Sciatic nerve (tissue), 2 donors: ENCODE measurements around the gene PDIA5. TPM values are rescaled to one million over a fixed set of nuclear protein-coding genes. Genes with fewer than 3 reads are reported as not detected.

ENCODE experiments used
- ATAC-seq: fragments of 200-7000 bp; cut with Tn5 transposase; one replicate; pipeline ENCODE4 v1.9.1; 2020; ENCODE audit warnings: mild to moderate bottlenecking, moderate library complexity
- DNase-seq: peaks from one replicate; pipeline ENCODE4 v3.0.0-alpha.2; 2020; ENCODE audit warnings: low spot score
- intact Hi-C: fragments of 100-400 bp; cut with DNase I; formaldehyde crosslinking; loops from one replicate; pipeline ENCODE4 v1.14.2; 2022
- total RNA-seq: library from RNA; stranded (reverse); fragmentation: NEBNext Ultra II Directional; extraction: Animal tissue kit (Norgen Biotek cat#: 25700); gene quantifications from one replicate; pipeline ENCODE4 v1.2.1, GENCODE V29; 2021
- donor health status: DM: no; HTN: no; CAD: no.
- donor health status: DM: no; HTN: no; CAD: no.

Gene PDIA5
- total RNA-seq, 1 donor from 2014 or later: 27.8 TPM

GRCh38 chr3:123085293-123085931 is 18.6 kb downstream of the PDIA5 start:
- DNase-seq (no peak), ATAC-seq (peak; percentile 45)
- intact Hi-C loops: no loop called here

DNA sequence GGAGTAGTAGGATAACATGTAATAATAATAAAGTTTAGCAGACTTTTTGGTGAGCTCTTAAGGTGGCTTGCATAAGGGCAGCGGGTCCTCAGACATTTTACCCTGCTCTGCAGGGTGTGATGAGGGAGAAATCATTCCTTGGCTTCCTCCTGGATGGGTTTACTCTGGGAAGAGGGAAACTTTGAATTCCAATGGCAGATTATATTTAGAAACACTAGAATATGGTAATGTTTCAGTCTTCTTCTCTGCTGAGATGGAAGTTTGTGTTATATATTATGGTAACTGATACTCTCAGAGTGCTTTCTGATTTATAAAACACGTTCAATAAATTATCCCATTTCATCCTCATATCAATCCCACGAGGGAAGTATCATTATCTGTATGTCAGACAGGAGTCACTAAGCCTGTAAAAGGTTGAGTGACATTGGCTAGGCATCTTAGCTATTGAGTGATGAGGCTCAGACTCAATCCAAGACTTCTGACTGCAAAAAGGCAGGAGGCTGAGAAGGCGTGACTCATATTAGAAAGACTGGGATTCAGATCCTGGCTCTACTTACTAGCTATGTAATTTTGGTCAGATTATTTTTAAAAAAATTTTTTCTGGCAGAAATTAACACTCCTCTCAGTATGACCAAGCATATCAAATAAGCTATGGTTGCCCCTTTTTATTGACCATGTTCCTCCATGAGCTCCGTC is 19.3 kb downstream of the PDIA5 start:
- no peak for ATAC-seq
- intact Hi-C loops: no loop called here
- DNase-seq: no peak

- ATAC-seq: no peak
Measured at GRCh38 chr3:123088387-123088786, 21.6 kb downstream of the PDIA5 start.

DNA sequence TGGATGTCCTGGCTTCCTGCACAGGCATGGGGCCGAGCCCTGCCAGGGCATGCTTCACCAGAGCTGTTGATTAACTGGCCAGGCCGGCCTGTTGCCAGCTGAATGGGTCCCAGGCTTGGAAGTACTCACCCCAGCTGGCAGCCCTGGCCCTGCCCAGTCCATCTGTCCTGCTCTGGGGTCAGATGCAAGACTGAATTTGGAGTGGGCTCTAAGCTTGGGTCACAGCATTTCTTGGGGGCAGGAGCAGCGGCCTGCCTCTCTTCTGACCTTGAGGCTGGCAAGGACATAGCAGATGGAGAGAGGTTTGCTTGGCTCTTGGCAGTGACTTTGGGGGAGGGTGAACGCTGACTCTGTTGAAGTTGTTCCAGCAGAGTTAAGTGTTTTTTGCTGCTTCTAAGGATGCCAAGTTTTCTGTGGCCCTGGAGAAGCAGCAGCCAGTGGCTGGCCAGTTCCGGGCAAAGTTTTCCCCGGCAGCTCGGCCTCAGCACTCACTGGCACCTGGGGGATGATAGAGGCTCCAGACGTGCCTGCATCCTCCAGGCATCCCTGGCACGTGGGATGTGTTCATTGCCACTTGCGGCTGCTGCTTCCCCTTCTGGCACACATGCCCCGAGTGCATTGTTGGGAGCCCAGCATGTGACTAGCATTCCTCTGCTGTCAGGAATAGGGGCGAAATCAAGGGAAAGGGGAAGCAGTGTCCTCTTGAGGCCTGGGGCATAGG is 22.9 kb downstream of the PDIA5 start:
- intact Hi-C loops: no loop called here
- DNase-seq (no peak), ATAC-seq (peak; percentile 32)

More at GRCh38 chr3:123088387-123088786, 21.6 kb downstream of the PDIA5 start:
- intact Hi-C loops: no loop called here
- DNase-seq: no peak

GRCh38 chr3:123090728-123091531 is 24.1 kb downstream of the PDIA5 start:
- DNase-seq: no peak
- intact Hi-C loops: no loop called here
- no peak for ATAC-seq

GRCh38 chr3:123092243-123092642 is 25.4 kb downstream of the PDIA5 start:
- intact Hi-C loops: no loop called here
- ATAC-seq (no peak), DNase-seq (no peak)

DNA sequence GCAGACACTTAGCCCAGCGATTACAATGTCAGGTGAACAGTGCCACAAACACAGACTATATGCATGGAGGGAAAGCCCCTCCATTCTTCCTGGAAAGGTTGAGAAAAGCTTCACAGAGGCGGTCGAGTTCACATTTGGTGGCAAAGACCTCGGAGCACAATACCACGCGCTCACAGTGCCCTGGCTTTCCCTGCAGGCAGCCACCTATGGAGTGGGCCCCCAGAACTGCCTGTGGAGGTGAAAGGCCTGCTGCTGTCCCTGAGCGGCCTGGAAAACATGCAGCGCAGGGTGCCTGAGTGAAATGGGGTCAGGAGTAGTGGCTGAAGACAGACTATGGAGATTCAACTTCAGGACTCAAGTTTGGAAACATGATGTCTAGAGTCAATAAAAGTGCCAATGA is 26.9 kb downstream of the PDIA5 start:
- no peak for ATAC-seq
- intact Hi-C loops: no loop called here
- no peak for DNase-seq

- ATAC-seq (no peak), DNase-seq (no peak)
- intact Hi-C loops: no loop called here
Measured at GRCh38 chr3:123094516-123095313, 27.9 kb downstream of the PDIA5 start.

- ATAC-seq: peak; percentile 18
- intact Hi-C loops: no loop called here
- no peak for DNase-seq
Measured at GRCh38 chr3:123096126-123096525, 29.3 kb downstream of the PDIA5 start.

- intact Hi-C loops: no loop called here
- peak; percentile 80 for ATAC-seq
- DNase-seq: no peak
Measured at GRCh38 chr3:123096731-123097130, 29.9 kb downstream of the PDIA5 start.

DNA sequence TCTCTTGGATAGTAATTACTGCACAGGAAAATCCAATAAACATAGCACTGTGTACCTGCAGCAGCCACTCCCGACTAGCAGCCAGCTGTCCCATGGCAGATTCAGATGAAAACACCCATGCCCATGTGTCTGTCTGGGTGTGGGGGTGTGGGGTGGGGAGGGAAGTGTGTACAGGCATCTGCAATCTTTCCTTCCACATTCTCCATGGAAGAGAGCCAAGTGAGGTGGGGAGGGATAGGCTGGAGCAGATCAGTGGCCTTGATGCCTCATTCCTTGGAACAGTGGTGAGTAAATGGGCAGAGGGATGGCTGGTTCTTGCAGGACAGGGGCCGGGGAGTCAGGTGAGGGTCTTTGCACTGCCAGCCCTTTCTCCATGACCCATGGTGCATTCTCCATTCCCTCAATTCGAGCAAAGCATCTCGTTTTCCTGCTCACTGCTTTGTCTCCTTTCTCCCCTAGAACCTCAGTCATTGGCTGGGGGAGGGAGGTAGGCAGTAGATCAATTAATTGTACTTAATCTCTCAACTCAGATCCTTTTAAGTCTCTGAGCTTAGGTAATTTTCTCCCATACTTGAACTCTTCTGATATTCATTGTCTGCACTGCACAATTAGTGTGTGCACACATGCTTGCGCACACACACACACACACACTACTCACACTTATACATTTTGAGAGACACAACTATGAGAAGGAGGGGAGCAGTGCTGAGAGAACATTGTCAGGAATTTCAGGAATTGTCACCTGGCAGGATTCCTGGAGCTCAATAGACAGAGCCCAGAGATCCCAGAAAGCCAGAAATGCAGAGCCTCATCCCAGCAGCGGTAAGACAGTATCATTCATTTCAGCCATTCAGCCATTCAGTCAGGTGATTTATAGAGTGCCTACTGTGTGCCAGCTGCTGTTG is 31.9 kb downstream of the PDIA5 start:
- DNase-seq (no peak), ATAC-seq (no peak)
- intact Hi-C loops: no loop called here

GRCh38 chr3:123099331-123100192 is 32.7 kb downstream of the PDIA5 start:
- DNase-seq: no peak
- intact Hi-C loops: no loop called here

GRCh38 chr3:123100193-123100776 is 33.5 kb downstream of the PDIA5 start:
- no peak for ATAC-seq
- intact Hi-C loops: no loop called here
- DNase-seq: no peak

More at GRCh38 chr3:123099331-123100192, 32.7 kb downstream of the PDIA5 start:
- no peak for ATAC-seq

GRCh38 chr3:123102249-123102648 is 35.4 kb downstream of the PDIA5 start:
- DNase-seq: no peak
- intact Hi-C loops: no loop called here
- no peak for ATAC-seq

GRCh38 chr3:123102826-123103225 is 36.0 kb downstream of the PDIA5 start:
- intact Hi-C loops: no loop called here
- DNase-seq: no peak
- ATAC-seq: no peak

GRCh38 chr3:123104550-123104949 is 37.7 kb downstream of the PDIA5 start:
- intact Hi-C loops: no loop called here
- ATAC-seq (peak; percentile 52), DNase-seq (no peak)
